GM12891 (cell line): ENCODE results near the gene AQR.

Experiments
- PAX5 ChIP-seq: IDR thresholded peaks from 2 replicates; pipeline ENCODE4 v1.6.1; 2011; ENCODE audit warnings: low read length, moderate library complexity, mild to moderate bottlenecking; ENCODE audit not compliant: insufficient read depth, severe bottlenecking
- POLR2A ChIP-seq: IDR thresholded peaks from 2 replicates; pipeline ENCODE4 v1.6.1; 2011; ENCODE audit warnings: low read depth, low read length, control low read depth
- POLR2AphosphoS5 ChIP-seq: IDR thresholded peaks from 2 replicates; pipeline ENCODE4 v1.6.1; 2011; ENCODE audit warnings: low read depth, low read length, control low read depth
- POU2F2 ChIP-seq: IDR thresholded peaks from 2 replicates; pipeline ENCODE4 v1.6.1; 2011; ENCODE audit warnings: low read depth, mild to moderate bottlenecking, control low read depth, low read length, moderate library complexity
- SPI1 ChIP-seq: IDR thresholded peaks from 2 replicates; pipeline ENCODE4 v1.6.1; 2011; ENCODE audit warnings: low read depth, low read length, control low read depth
- TAF1 ChIP-seq: IDR thresholded peaks from 2 replicates; pipeline ENCODE4 v1.6.1; 2011; ENCODE audit warnings: low read depth, low read length, control low read depth

DNA sequence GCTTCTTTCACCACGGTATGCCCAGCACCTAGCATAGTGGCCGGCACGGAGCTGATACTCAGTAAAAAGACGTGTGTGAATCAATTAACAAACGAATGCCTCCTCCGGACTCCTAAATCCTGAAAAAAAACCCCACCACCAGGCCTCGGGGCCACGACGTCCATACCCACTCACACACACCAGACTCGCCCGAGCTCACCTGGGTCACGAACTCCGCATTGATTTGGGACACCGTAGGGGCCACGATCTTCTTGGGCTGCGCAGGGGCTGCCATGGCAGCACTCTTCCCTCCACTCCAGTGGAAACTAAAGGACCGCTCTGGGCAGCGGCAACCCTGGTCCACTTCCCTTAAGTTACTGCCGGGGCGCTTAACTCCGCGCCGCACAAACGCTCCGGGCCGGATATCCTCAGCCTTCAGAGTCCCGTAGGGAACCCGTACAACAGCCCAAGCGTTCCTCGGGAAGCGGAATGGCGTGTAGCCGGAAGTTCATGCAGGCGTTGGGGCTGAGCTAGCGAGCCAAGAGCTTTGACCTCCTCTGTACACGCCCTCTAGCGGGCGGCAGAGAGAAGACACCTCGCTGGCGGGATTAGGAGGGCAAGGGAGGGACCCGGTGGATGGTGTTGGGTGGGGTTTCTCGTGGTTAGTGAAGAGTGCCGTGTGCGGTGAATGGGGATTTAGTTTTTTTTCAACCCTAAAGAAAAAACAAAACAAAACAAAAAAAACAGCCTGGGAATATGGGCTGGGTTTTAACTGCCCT, at the start of gene AQR:
- TF ChIP-seq POLR2AphosphoS5 (peak; percentile 92), POLR2A (peak; percentile 94), SPI1 (peak; percentile 58), PAX5 (no peak), TAF1 (peak; percentile 91), POU2F2 (peak; percentile 61)
